Fibroblast of lung (primary cell): ENCODE results near the gene GNPDA1. TPM values are rescaled to one million over a fixed set of nuclear protein-coding genes. Genes with fewer than 3 reads are reported as not detected.

Experiments used
- DNase-seq, 2 donors: peaks; one replicate each; pipeline versions ENCODE4 v3.0.0 to v3.0.0-alpha.2; 2010; ENCODE audit warnings: low read depth in 2 of 2
- H2AFZ ChIP-seq: 2 replicates; pipeline ENCODE4 v1.5.1; 2012; ENCODE audit warnings: low read length, control low read depth, inconsistent platforms
- H3K27ac ChIP-seq: 2 replicates; pipeline ENCODE4 v1.5.1; 2011; ENCODE audit warnings: low read length, control low read depth; ENCODE audit not compliant: insufficient read depth
- H3K27me3 ChIP-seq: 2 replicates; pipeline ENCODE4 v1.5.1; 2011; ENCODE audit warnings: mild to moderate bottlenecking, low read length; ENCODE audit not compliant: control insufficient read depth, insufficient read depth
- H3K36me3 ChIP-seq: 2 replicates; pipeline ENCODE4 v1.5.1; 2011; ENCODE audit warnings: low read length; ENCODE audit not compliant: control insufficient read depth, insufficient read depth
- H3K4me1 ChIP-seq: 2 replicates; pipeline ENCODE4 v1.5.1; 2011; ENCODE audit warnings: low read length; ENCODE audit not compliant: control insufficient read depth, insufficient read depth; ENCODE audit errors: extremely low read depth
- H3K4me2 ChIP-seq: 2 replicates; pipeline ENCODE4 v1.5.1; 2011; ENCODE audit warnings: low read length, control low read depth; ENCODE audit not compliant: insufficient read depth; ENCODE audit errors: extremely low read depth
- H3K4me3 ChIP-seq, 4 experiments: fragments of 200-600 bp in 1 of 4; sonication (generic) in 1 of 4; replicated peaks in 1 of 4; 2 replicates each; pipeline ENCODE4 v1.5.1; 2011 to 2016; ENCODE audit warnings: low read length in 4 of 4, low read depth in 3 of 4, mild to moderate bottlenecking in 3 of 4, control low read depth in 2 of 4, inconsistent platforms in 1 of 4, mixed read lengths in 1 of 4; ENCODE audit not compliant: insufficient read depth in 1 of 4; ENCODE audit errors: control extremely low read depth in 1 of 4
- H3K79me2 ChIP-seq: 2 replicates; pipeline ENCODE4 v1.5.1; 2012; ENCODE audit warnings: mild to moderate bottlenecking, low read length, inconsistent platforms; ENCODE audit not compliant: control insufficient read depth, insufficient read depth
- H3K9ac ChIP-seq: 2 replicates; pipeline ENCODE4 v1.5.1; 2011; ENCODE audit warnings: mild to moderate bottlenecking, low read length, control low read depth; ENCODE audit not compliant: insufficient read depth
- H3K9me3 ChIP-seq: 2 replicates; pipeline ENCODE4 v1.5.1; 2012; ENCODE audit warnings: low read depth, low read length; ENCODE audit not compliant: control insufficient read depth, insufficient read depth
- H4K20me1 ChIP-seq: 2 replicates; pipeline ENCODE4 v1.5.1; 2011; ENCODE audit warnings: low read length; ENCODE audit not compliant: control insufficient read depth, insufficient read depth; ENCODE audit errors: extremely low read depth
- CTCF ChIP-seq, 2 donors: IDR thresholded peaks in 1 of 2; conservative IDR thresholded peaks in 1 of 2; 1 replicate in 1 of 2; 2 replicates in 1 of 2; pipeline ENCODE4 v1.5.1; 2011 to 2012; ENCODE audit warnings: low read length in 2 of 2, control low read depth in 1 of 2, inconsistent platforms in 1 of 2, low read depth in 1 of 2, mild to moderate bottlenecking in 1 of 2
- EZH2 ChIP-seq: IDR thresholded peaks from 2 replicates; pipeline ENCODE4 v1.5.1; 2012; ENCODE audit warnings: low read length, control low read depth, mild to moderate bottlenecking; ENCODE audit errors: missing control alignments
- polyA plus RNA-seq, 2 donors: library from polyadenylated mRNA; depleted of rRNA in 1 of 2; stranded (reverse) in 1 of 2; unstranded in 1 of 2; fragments of >200 nt; gene quantifications; 2 replicates each; pipeline ENCODE4 v1.2.1, GENCODE V29; 2011 to 2012; ENCODE audit warnings: missing spikeins in 1 of 2
- total RNA-seq: library from RNA; depleted of rRNA; stranded (reverse); fragments of >200 nt; gene quantifications from 2 replicates; pipeline ENCODE4 v1.2.1, GENCODE V29; 2014

Gene GNPDA1
- total and polyA plus RNA-seq, 2 donors (not counting 1 experiment from before 2014, with no cell fraction given), result 30.0 to 64.2 TPM

- no peaks in the 10 kb centered on the region for H3K9me3 ChIP-seq
- H3K4me1 ChIP-seq, result no peaks in the 10 kb centered on the region
- H3K27ac ChIP-seq, result no peak overlapping the region
- TF ChIP-seq EZH2, result no peak
- no peak for TF ChIP-seq CTCF (conservative IDR thresholded peaks at IDR 0.05 in 1 of 2, IDR thresholded peaks at IDR 0.05 in 1 of 2; ENCODE audit: low read depth in 1 of 2, low read length in 2 of 2)
- DNase-seq, result no peak
- H3K36me3 ChIP-seq, result no peaks in the 10 kb centered on the region
- H3K9ac ChIP-seq, result no peak overlapping the region
- H4K20me1 ChIP-seq, result no peaks in the 10 kb centered on the region
- no peak overlapping the region for H3K4me3 ChIP-seq
- peaks cover 11% of the 10 kb centered on the region for H3K27me3 ChIP-seq
- no peak overlapping the region for H3K4me2 ChIP-seq
- H2AFZ ChIP-seq, result no peak overlapping the region
- H3K79me2 ChIP-seq, result no peaks in the 10 kb centered on the region
Observed at GRCh38 chr5:141954194-141954593, 58.6 kb downstream of the GNPDA1 start.

GRCh38 chr5:141952020-141952419 lies 60.8 kb downstream of the GNPDA1 start:
- TF ChIP-seq CTCF (conservative IDR thresholded peaks at IDR 0.05 in 1 of 2, IDR thresholded peaks at IDR 0.05 in 1 of 2; ENCODE audit: low read depth in 1 of 2, low read length in 2 of 2), result no peak
- TF ChIP-seq EZH2, result no peak
- no peaks in the 10 kb centered on the region for H4K20me1 ChIP-seq
- no peak overlapping the region for H3K4me3 ChIP-seq
- DNase-seq, result no peak
- H3K79me2 ChIP-seq, result no peaks in the 10 kb centered on the region
- no peak overlapping the region for H3K4me2 ChIP-seq
- H3K9ac ChIP-seq, result no peak overlapping the region
- H3K4me1 ChIP-seq, result no peaks in the 10 kb centered on the region
- H3K27me3 ChIP-seq, result peaks cover 11% of the 10 kb centered on the region
- H2AFZ ChIP-seq, result no peak overlapping the region
- no peaks in the 10 kb centered on the region for H3K36me3 ChIP-seq
- H3K27ac ChIP-seq, result no peak overlapping the region
- no peaks in the 10 kb centered on the region for H3K9me3 ChIP-seq

- Histone ChIP-seq H2AFZ (no peak overlapping the region), H3K79me2 (no peaks in the 10 kb centered on the region), H3K4me3 (no peak overlapping the region), H3K9me3 (no peaks in the 10 kb centered on the region), H4K20me1 (no peaks in the 10 kb centered on the region), H3K36me3 (no peaks in the 10 kb centered on the region), H3K27ac (no peak overlapping the region), H3K9ac (no peak overlapping the region), H3K4me2 (no peak overlapping the region), H3K27me3 (peaks cover 8% of the 10 kb centered on the region), H3K4me1 (no peaks in the 10 kb centered on the region)
- DNase-seq, result no peak
- TF ChIP-seq EZH2 (no peak), CTCF (conservative IDR thresholded peaks at IDR 0.05 in 1 of 2, IDR thresholded peaks at IDR 0.05 in 1 of 2; ENCODE audit: low read depth in 1 of 2, low read length in 2 of 2) (peak; percentile 21 to 47)
Observed at GRCh38 chr5:141951332-141951781, 61.5 kb downstream of the GNPDA1 start.

Other genes starting within 250 kb of the GNPDA1 start
- 0.66 and 2.3 TPM in 2 replicates for gene PCDH1, start 134.6 kb downstream of the GNPDA1 start, total RNA-seq
- 0.09 and 1.6 TPM in 2 replicates for gene PCDH1, start 134.6 kb downstream of the GNPDA1 start, polyA plus RNA-seq
- 30.6 and 38.6 TPM in 2 replicates for gene DELE1, start 89.2 kb downstream of the GNPDA1 start, total RNA-seq
- gene DELE1, start 89.2 kb downstream of the GNPDA1 start, polyA plus RNA-seq, result 34.0 and 40.5 TPM in 2 replicates
- under 0.01 TPM in 1 of 2 replicates, not detected in the other for gene PCDH12, start 54.8 kb downstream of the GNPDA1 start, total RNA-seq
- 0.01 and 0.02 TPM in 2 replicates for gene PCDH12, start 54.8 kb downstream of the GNPDA1 start, polyA plus RNA-seq
- 49.1 and 62.9 TPM in 2 replicates for gene RNF14, start 43.9 kb downstream of the GNPDA1 start, total RNA-seq
- gene RNF14, start 43.9 kb downstream of the GNPDA1 start, polyA plus RNA-seq, result 53.1 and 65.3 TPM in 2 replicates
- 50.8 and 67.4 TPM in 2 replicates for gene NDFIP1, start 95.8 kb upstream of the GNPDA1 start, total RNA-seq
- gene NDFIP1, start 95.8 kb upstream of the GNPDA1 start, polyA plus RNA-seq, result 42.5 and 55.8 TPM in 2 replicates